HepG2 (cell line): Measurements from ENCODE around the gene IL17F. TPM values are rescaled to one million over a fixed set of nuclear protein-coding genes. Genes with fewer than 3 reads are reported as not detected.

Experiments
- BORCS8-MEF2B ChIP-seq: sonication (generic); formaldehyde crosslinking; IDR thresholded peaks from 2 replicates; pipeline ENCODE4 v1.8.0; 2022; ENCODE audit warnings: mild to moderate bottlenecking, missing genetic modification reagents
- BRD4 ChIP-seq: sonication (generic); formaldehyde crosslinking; IDR thresholded peaks from 2 replicates; pipeline ENCODE4 v1.4.0; 2020; ENCODE audit warnings: missing genetic modification reagents
- CTCF ChIP-seq: sonication (generic); formaldehyde crosslinking; IDR thresholded peaks from 2 replicates; pipeline ENCODE4 v1.5.0; 2020; ENCODE audit warnings: mild to moderate bottlenecking, missing genetic modification reagents, moderate library complexity
- FOXJ3 ChIP-seq: sonication (generic); formaldehyde crosslinking; IDR thresholded peaks from 2 replicates; pipeline ENCODE4 v1.4.0; 2020; ENCODE audit warnings: missing genetic modification reagents, mild to moderate bottlenecking, borderline replicate concordance
- GLI4 ChIP-seq: sonication (generic); formaldehyde crosslinking; IDR thresholded peaks from 2 replicates; pipeline ENCODE4 v1.5.1; 2020; ENCODE audit warnings: missing genetic modification reagents, mild to moderate bottlenecking, moderate library complexity, borderline replicate concordance
- GZF1 ChIP-seq: sonication (generic); formaldehyde crosslinking; IDR thresholded peaks from 2 replicates; pipeline ENCODE4 v1.5.1; 2020; ENCODE audit warnings: mild to moderate bottlenecking, missing genetic modification reagents
- HBP1 ChIP-seq: IDR thresholded peaks from 2 replicates; pipeline ENCODE4 v1.6.1; 2016; ENCODE audit warnings: low read depth, control low read depth
- KIAA2018 ChIP-seq: sonication (generic); formaldehyde crosslinking; IDR thresholded peaks from 2 replicates; pipeline ENCODE4 v1.5.0; 2020; ENCODE audit warnings: mild to moderate bottlenecking, missing genetic modification reagents, borderline replicate concordance
- MEF2D ChIP-seq: sonication (generic); formaldehyde crosslinking; IDR thresholded peaks from 2 replicates; pipeline ENCODE4 v1.5.1; 2020; ENCODE audit warnings: mild to moderate bottlenecking, missing genetic modification reagents
- NFE2L2 ChIP-seq: fragments of 150-350 bp; IDR thresholded peaks from 2 replicates; pipeline ENCODE4 v1.6.1; 2014; ENCODE audit warnings: low read length
- SALL1 ChIP-seq: sonication (generic); formaldehyde crosslinking; IDR thresholded peaks from 2 replicates; pipeline ENCODE4 v1.8.0; 2022; ENCODE audit warnings: mild to moderate bottlenecking, missing genetic modification reagents
- SMYD3 ChIP-seq: sonication (generic); formaldehyde crosslinking; IDR thresholded peaks from 2 replicates; pipeline ENCODE4 v1.8.1; 2023; ENCODE audit warnings: mild to moderate bottlenecking, missing genetic modification reagents
- SNAI1 ChIP-seq: sonication (generic); formaldehyde crosslinking; IDR thresholded peaks from 2 replicates; pipeline ENCODE4 v1.5.0; 2020; ENCODE audit warnings: mild to moderate bottlenecking, missing genetic modification reagents, borderline replicate concordance
- STAG1 ChIP-seq: sonication (generic); formaldehyde crosslinking; IDR thresholded peaks from 2 replicates; pipeline ENCODE4 v1.4.0; 2020; ENCODE audit warnings: missing genetic modification reagents
- TBX2 ChIP-seq: sonication (generic); formaldehyde crosslinking; IDR thresholded peaks from 2 replicates; pipeline ENCODE4 v1.5.0; 2020; ENCODE audit warnings: missing genetic modification reagents, mild to moderate bottlenecking, borderline replicate concordance
- ZNF589 ChIP-seq: sonication (generic); formaldehyde crosslinking; conservative IDR thresholded peaks from 2 replicates; pipeline ENCODE4 v1.8.0; 2022; ENCODE audit warnings: mild to moderate bottlenecking, moderate library complexity, missing genetic modification reagents
- ZNF780A ChIP-seq: sonication (generic); formaldehyde crosslinking; IDR thresholded peaks from 2 replicates; pipeline ENCODE4 v1.8.0; 2022; ENCODE audit warnings: mild to moderate bottlenecking, missing genetic modification reagents, moderate library complexity
- ZNF891 ChIP-seq: sonication (generic); formaldehyde crosslinking; IDR thresholded peaks from 2 replicates; pipeline ENCODE4 v1.5.0; 2020; ENCODE audit warnings: mild to moderate bottlenecking, missing genetic modification reagents
- polyA plus RNA-seq, 8 experiments: library from polyadenylated mRNA; depleted of rRNA in 3 of 8; stranded (reverse) in 7 of 8; unstranded in 1 of 8; fragments of >200 nt; fragmentation: Illumina TruSeq in 4 of 8; extraction: Trizol in 4 of 8; gene quantifications; 2 replicates each; pipeline versions ENCODE4 v1.2.1 to v1.2.3, GENCODE V29; 2011 to 2016; ENCODE audit warnings: low read depth in 4 of 8, missing spikeins in 1 of 8, mixed read lengths in 1 of 8; ENCODE audit not compliant: insufficient read depth in 1 of 8
- total RNA-seq, 5 experiments: library from RNA; depleted of rRNA; stranded (reverse); fragments of >200 nt; fragmentation: Illumina TruSeq; extraction: Trizol; gene quantifications; 2 replicates each; pipeline ENCODE4 v1.2.3, GENCODE V29; 2016; ENCODE audit warnings: low read depth in 1 of 5

Gene IL17F
- total and polyA plus RNA-seq, 2 of the 13 experiments (the other 11 are each of a cell fraction or from before 2014, with no cell fraction given), result not detected

GRCh38 chr6:52263709-52264540 lies 19.6 kb upstream of the IL17F start (continued):
- TF ChIP-seq BORCS8-MEF2B (CRISPR knock-in tag) (0 out of 2 replicates have a peak, but pooled peaks have one; percentile 30), ZNF780A (CRISPR knock-in tag) (no peak), CTCF (CRISPR knock-in tag) (peak; percentile 94), NFE2L2 (no peak), SALL1 (0 out of 2 replicates have a peak, but pooled peaks have one; percentile 30), SMYD3 (CRISPR knock-in tag) (0 out of 2 replicates have a peak, but pooled peaks have one; percentile 38), HBP1 (CRISPR knock-in tag) (no peak), SNAI1 (no peak), ZNF891 (CRISPR knock-in tag) (no peak), GZF1 (no peak), MEF2D (CRISPR knock-in tag) (0 out of 2 replicates have a peak, but pooled peaks have one; percentile 24), KIAA2018 (CRISPR knock-in tag) (no peak), GLI4 (CRISPR knock-in tag) (no peak), BRD4 (no peak), ZNF589 (CRISPR knock-in tag) (no peak), FOXJ3 (CRISPR knock-in tag) (no peak), STAG1 (CRISPR knock-in tag) (peak; percentile 90), TBX2 (no peak)
